ENCODE data around the gene PRF1.

GRCh38 chr10:70593513-70593890, 9.0 kb downstream of the PRF1 start:
- TF ChIP-seq CTCF (IDR thresholded peaks at IDR 0.05 in 8 of 11, conservative IDR thresholded peaks at IDR 0.05 in 3 of 11) (no peak), POLR2A (IDR thresholded peaks at IDR 0.05) (no peak)

Data from spleen (tissue), 7 donors.